ENCODE data around the gene HOXB4. TPM values are rescaled to one million over a fixed set of nuclear protein-coding genes. Genes with fewer than 3 reads are reported as not detected.
A peak's percentile ranks its signal among the peaks of the same experiment; 100 is the strongest.

The HOXB4 gene
- total and polyA plus RNA-seq, 4 donors: 1.4 to 17.9 (median 9.0) TPM

DNA sequence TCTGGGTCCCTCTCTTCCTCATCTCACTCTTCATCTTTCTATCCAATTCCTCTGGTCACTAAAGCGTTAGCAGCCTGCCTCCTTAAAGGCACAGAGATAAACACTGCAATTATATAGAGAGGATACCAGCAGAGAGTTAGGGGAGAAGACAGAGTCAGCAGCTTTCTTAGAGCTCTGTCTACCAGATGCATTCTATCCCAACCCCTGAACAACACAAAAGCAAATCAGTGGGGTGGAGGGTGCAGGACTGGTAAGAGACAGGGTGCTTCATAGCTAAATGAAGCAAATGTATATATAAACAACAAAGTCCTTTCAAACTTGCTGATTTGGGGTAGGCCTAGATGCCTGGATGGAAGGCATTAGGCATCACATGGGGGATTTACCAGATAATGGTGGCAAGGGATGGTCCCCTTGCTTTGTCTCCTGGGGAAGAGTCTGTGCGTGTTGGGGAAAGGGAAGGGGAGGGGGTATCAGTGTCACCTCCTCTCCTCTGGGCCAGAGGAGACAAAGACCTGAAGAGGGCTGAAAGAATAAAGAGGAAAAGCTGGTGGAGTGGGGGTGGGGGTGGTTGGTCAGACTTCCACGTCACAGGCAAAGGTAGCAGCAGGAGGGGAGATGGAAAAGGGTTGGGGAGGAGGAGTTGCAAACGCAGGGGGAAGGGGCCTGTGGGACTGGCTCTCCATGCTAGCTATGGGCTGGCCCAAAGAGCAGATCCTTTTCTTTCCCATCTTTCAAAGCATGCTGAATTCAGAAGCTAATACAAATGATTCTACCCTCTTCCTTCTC, 12.0 kb downstream of the HOXB4 start:
- ATAC-seq (ENCODE audit: low FRiP score) (no peak), DNase-seq (no peak)
- intact Hi-C loops (cut with DNase I): no loop called here
- H3K27me3 ChIP-seq (ENCODE audit: control insufficient read depth in 1 of 2, insufficient read depth in 2 of 2, low read length in 1 of 2): no peaks in the 10 kb centered on the region
- no peaks in the 10 kb centered on the region for H3K36me3 ChIP-seq (ENCODE audit: control insufficient read depth in 1 of 2, insufficient read depth in 2 of 2, low read length in 1 of 2)
- H3K27ac ChIP-seq (ENCODE audit: low read depth in 1 of 2, low read length in 2 of 2): no peak overlapping the region
- WGBS, 2 donors: 89 to 91% methylated on average over 4 of the region's 4 CpGs
- H3K4me3 ChIP-seq (ENCODE audit: low read length in 2 of 2): no peak overlapping the region
- no peaks in the 10 kb centered on the region for H3K9me3 ChIP-seq (ENCODE audit: control insufficient read depth, low read length)
- peaks cover 0 to 7% of the 10 kb centered on the region in 2 donors for H3K4me1 ChIP-seq (ENCODE audit: control insufficient read depth in 1 of 2, insufficient read depth in 2 of 2, low read length in 2 of 2)

DNA sequence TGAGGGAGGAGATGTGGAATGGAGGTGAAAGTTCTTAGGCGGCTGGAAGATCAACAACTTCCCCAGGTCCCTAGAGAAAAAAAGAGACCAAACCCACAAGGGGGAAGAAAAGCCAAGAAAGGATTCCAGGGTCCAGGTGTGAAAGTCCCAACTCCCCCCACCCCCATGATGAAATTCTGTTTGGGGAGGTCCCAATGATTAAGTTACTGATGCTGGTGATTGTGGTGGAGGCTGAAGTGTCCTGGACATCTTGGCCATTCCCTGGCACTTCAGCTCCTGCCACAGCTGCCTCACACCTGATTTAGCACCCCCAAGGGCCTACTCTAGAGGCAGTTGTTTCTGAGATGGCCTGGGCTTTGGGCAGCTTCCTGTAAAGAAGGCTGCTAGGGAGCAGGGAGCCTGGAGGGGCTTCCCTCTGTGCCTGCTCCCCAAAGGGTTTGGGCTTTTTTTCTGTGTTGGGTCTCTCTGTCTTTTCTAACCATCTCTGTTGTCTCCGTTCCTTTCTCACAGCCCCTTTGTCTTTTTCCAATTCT, 13.1 kb downstream of the HOXB4 start:
- H3K4me1 ChIP-seq (ENCODE audit: control insufficient read depth in 1 of 2, insufficient read depth in 2 of 2, low read length in 2 of 2): peaks cover 0 to 5% of the 10 kb centered on the region in 2 donors
- WGBS, 2 donors: 79 to 84% methylated on average over 2 of the region's 2 CpGs
- no peak for DNase-seq
- no peak for ATAC-seq (ENCODE audit: low FRiP score)
- no peaks in the 10 kb centered on the region for H3K36me3 ChIP-seq (ENCODE audit: control insufficient read depth in 1 of 2, insufficient read depth in 2 of 2, low read length in 1 of 2)
- peak overlapping the region in 1 of 2 donors; percentile 60 for H3K4me3 ChIP-seq (ENCODE audit: low read length in 2 of 2)
- intact Hi-C loops (cut with DNase I): no loop called here
- no peaks in the 10 kb centered on the region for H3K27me3 ChIP-seq (ENCODE audit: control insufficient read depth in 1 of 2, insufficient read depth in 2 of 2, low read length in 1 of 2)
- H3K27ac ChIP-seq (ENCODE audit: low read depth in 1 of 2, low read length in 2 of 2): no peak overlapping the region
- no peaks in the 10 kb centered on the region for H3K9me3 ChIP-seq (ENCODE audit: control insufficient read depth, low read length)

DNA sequence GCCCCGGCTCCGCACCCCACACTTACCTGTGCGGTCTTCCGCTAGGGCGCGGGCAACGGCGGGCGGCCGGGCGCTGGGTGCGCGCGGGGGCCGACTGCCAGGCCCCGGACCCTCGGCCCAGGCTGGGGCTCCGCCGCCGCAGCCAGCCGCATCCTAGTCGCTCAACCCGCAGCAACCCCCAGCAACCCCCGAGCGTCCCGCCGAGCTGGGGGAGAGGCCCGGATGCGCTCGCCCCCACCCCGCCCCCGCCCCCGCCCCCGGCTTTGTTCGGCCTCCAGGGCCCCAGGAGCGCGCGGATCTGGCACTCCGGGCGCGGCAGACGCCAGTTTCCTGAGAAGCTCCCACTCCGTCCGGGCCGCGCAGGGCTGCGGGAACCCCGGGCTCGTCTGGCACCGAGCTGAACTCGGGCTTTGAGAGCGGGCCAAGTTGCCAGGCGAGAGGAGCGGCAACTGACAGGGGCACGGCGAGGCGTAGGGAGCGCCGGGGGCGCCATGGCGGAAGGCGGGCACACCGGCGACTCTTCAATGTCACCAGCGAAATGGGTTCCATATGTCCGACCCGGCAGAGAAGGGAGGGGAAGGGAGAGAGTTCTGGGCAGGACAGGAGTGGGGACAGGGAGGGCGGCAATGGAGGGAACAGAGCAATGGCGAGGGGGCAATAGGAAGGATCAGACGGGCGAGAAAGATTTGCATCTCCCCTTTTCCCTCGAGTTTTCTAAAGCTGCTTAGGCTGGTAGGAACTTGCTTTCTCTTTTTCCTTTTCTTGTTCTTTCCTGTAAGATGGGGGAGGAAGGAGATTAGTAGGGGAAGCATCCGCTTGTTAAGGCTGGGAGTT, 13.7 kb downstream of the HOXB4 start:
- no peaks in the 10 kb centered on the region for H3K9me3 ChIP-seq (ENCODE audit: control insufficient read depth, low read length)
- peak overlapping the region; percentile 21 to 60 for H3K4me3 ChIP-seq (ENCODE audit: low read length in 2 of 2)
- H3K36me3 ChIP-seq (ENCODE audit: control insufficient read depth in 1 of 2, insufficient read depth in 2 of 2, low read length in 1 of 2): no peaks in the 10 kb centered on the region
- intact Hi-C loops (cut with DNase I): no loop called here
- no peaks in the 10 kb centered on the region for H3K4me1 ChIP-seq (ENCODE audit: control insufficient read depth in 1 of 2, insufficient read depth in 2 of 2, low read length in 2 of 2)
- 6 to 8% methylated on average over 57 to 73 of the region's 73 CpGs for WGBS, 2 donors
- DNase-seq: peak in 1 of 2 donors; percentile 72
- H3K27ac ChIP-seq (ENCODE audit: low read depth in 1 of 2, low read length in 2 of 2): no peak overlapping the region
- H3K27me3 ChIP-seq (ENCODE audit: control insufficient read depth in 1 of 2, insufficient read depth in 2 of 2, low read length in 1 of 2): no peaks in the 10 kb centered on the region
- peak; percentile 28 for ATAC-seq (ENCODE audit: low FRiP score)

DNA sequence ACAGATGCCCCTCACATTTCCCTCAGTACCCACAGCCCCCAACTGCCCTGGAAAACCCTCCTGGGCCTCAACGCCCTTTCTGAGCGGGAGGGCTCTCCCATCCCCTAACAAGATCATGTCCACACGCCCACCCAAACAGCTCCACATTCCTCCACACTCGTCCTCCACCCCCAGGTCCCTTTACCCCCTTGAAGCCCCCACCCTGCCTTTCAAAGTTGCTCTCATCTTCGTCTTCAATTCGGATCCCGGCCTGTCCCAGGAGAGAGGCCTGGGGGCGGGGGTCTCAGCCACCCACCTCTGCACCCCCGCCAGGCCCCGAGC, 14.3 kb downstream of the HOXB4 start:
- no peak overlapping the region for H3K27ac ChIP-seq (ENCODE audit: low read depth in 1 of 2, low read length in 2 of 2)
- DNase-seq: no peak
- H3K4me1 ChIP-seq (ENCODE audit: control insufficient read depth in 1 of 2, insufficient read depth in 2 of 2, low read length in 2 of 2): no peaks in the 10 kb centered on the region
- intact Hi-C loops (cut with DNase I): no loop called here
- no peaks in the 10 kb centered on the region for H3K9me3 ChIP-seq (ENCODE audit: control insufficient read depth, low read length)
- ATAC-seq (ENCODE audit: low FRiP score): no peak
- no peaks in the 10 kb centered on the region for H3K27me3 ChIP-seq (ENCODE audit: control insufficient read depth in 1 of 2, insufficient read depth in 2 of 2, low read length in 1 of 2)
- no peaks in the 10 kb centered on the region for H3K36me3 ChIP-seq (ENCODE audit: control insufficient read depth in 1 of 2, insufficient read depth in 2 of 2, low read length in 1 of 2)
- WGBS, 2 donors: 45 to 50% methylated on average over 10 of the region's 10 CpGs
- H3K4me3 ChIP-seq (ENCODE audit: low read length in 2 of 2): peak overlapping the region; percentile 21 to 60

DNA sequence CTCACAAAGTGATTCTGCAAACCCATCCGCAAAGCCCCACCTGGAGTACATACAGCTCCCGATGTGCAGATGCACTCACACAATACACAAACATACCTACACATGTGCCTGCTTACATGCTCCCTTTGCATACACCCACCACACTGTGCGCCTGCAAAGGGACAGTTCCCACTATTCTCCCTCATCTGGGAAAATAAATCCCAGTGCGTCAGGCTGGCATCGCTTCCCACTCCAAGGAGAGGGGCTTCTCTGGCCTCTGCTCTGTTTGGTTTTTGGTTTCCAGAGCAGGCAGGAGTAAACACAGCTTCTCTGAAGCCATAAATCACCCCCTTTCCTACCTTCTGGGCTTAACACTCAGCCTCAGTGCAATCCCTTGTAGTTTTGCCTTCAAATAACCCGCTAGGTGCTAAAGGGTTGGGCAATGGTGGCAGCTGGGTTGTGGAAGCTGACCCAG, 14.7 kb downstream of the HOXB4 start:
- H3K36me3 ChIP-seq (ENCODE audit: control insufficient read depth in 1 of 2, insufficient read depth in 2 of 2, low read length in 1 of 2): no peaks in the 10 kb centered on the region
- no peaks in the 10 kb centered on the region for H3K9me3 ChIP-seq (ENCODE audit: control insufficient read depth, low read length)
- ATAC-seq (ENCODE audit: low FRiP score) (no peak), DNase-seq (no peak)
- H3K4me3 ChIP-seq (ENCODE audit: low read length in 2 of 2): no peak overlapping the region
- H3K4me1 ChIP-seq (ENCODE audit: control insufficient read depth in 1 of 2, insufficient read depth in 2 of 2, low read length in 2 of 2): no peaks in the 10 kb centered on the region
- intact Hi-C loops (cut with DNase I): no loop called here
- H3K27ac ChIP-seq (ENCODE audit: low read depth in 1 of 2, low read length in 2 of 2): no peak overlapping the region
- H3K27me3 ChIP-seq (ENCODE audit: control insufficient read depth in 1 of 2, insufficient read depth in 2 of 2, low read length in 1 of 2): no peaks in the 10 kb centered on the region
- WGBS, 2 donors: 90 to 92% methylated on average over 6 of the region's 6 CpGs

DNA sequence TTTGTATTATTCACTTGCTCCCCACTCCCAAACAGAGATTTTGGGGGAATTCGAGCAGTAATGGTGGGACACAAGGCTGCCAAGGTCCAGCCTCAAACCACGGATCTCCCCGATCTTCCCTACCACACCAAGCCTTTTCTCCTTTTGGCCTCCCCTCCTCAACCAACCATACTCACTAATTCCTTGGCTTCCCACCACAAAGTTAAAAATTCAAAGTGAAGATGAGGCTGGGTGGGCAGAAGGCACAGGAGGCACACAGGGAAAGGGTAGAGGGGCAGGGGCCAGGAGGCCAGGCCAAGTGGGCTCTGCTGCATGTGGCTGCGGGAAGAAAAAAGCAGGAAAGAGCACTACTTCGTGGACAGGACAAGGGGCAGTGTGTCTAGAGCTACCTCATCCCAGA, 15.2 kb downstream of the HOXB4 start:
- no peak for ATAC-seq (ENCODE audit: low FRiP score)
- 86 to 92% methylated on average over 5 of the region's 5 CpGs for WGBS, 2 donors
- Histone ChIP-seq H3K36me3 (ENCODE audit: control insufficient read depth in 1 of 2, insufficient read depth in 2 of 2, low read length in 1 of 2) (no peaks in the 10 kb centered on the region), H3K4me1 (ENCODE audit: control insufficient read depth in 1 of 2, insufficient read depth in 2 of 2, low read length in 2 of 2) (no peaks in the 10 kb centered on the region), H3K27me3 (ENCODE audit: control insufficient read depth in 1 of 2, insufficient read depth in 2 of 2, low read length in 1 of 2) (no peaks in the 10 kb centered on the region), H3K9me3 (ENCODE audit: control insufficient read depth, low read length) (no peaks in the 10 kb centered on the region), H3K4me3 (ENCODE audit: low read length in 2 of 2) (no peak overlapping the region), H3K27ac (ENCODE audit: low read depth in 1 of 2, low read length in 2 of 2) (no peak overlapping the region)
- no peak for DNase-seq
- intact Hi-C loops (cut with DNase I): no loop called here

DNA sequence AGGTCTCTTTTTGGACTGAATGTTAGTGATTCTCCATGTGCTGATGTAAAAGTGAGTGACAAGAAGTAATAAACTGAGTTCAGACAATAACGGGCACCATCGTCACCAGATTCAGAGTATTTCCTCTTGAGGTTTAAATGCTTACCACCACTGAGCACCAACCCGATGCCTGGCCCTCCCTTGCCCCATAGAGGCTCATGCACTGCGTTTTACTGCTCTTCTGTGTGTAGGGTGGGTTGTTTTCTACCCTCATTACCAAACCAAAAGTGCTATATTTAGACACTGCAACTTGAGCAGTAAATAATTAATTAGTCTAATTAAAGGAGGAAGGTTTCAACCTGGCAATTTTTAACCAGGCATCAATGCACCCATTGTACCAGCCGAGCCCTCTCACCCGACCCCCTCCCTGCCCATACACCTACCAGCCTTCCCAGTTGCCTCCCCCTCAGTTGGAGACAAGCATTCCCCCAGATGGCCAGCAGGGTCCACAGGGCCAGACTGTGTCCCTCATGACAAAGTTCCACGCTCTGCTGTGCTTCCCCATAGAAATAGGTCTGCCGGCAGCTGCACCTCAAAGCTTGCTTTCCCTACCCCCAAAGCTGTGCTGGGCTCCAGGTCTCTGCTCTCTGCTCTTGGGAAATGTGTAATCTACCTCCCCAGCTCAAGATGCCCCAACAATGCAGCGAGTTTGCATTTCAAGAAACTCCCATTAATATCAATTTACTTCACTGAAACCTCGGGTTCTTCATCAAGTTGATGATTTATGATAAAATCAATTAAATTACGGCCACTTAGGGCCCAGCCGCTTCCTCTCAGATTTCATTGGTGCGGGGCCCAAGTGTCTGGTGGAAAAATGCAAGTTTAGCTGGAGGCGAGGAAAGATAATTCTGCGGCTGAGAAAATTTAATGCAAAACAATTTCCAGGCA, 16.0 kb downstream of the HOXB4 start:
- WGBS, 2 donors: 86 to 90% methylated on average over 15 of the region's 15 CpGs
- ATAC-seq (ENCODE audit: low FRiP score): no peak
- DNase-seq: no peak

More for the DNA sequence above, 16.0 kb downstream of the HOXB4 start:
- Histone ChIP-seq H3K36me3 (ENCODE audit: control insufficient read depth in 1 of 2, insufficient read depth in 2 of 2, low read length in 1 of 2) (no peaks in the 10 kb centered on the region), H3K9me3 (ENCODE audit: control insufficient read depth, low read length) (no peaks in the 10 kb centered on the region), H3K27me3 (ENCODE audit: control insufficient read depth in 1 of 2, insufficient read depth in 2 of 2, low read length in 1 of 2) (no peaks in the 10 kb centered on the region), H3K4me3 (ENCODE audit: low read length in 2 of 2) (no peak overlapping the region), H3K4me1 (ENCODE audit: control insufficient read depth in 1 of 2, insufficient read depth in 2 of 2, low read length in 2 of 2) (no peaks in the 10 kb centered on the region), H3K27ac (ENCODE audit: low read depth in 1 of 2, low read length in 2 of 2) (no peak overlapping the region)
- intact Hi-C loops (cut with DNase I): no loop called here
